Activated CD4-positive, CD25-positive, alpha-beta regulatory T cell (primary cell): ENCODE results near the gene TMEM176A.
"Not testable (repeated sequence)": the region's sequence is repeated elsewhere in the genome, so short reads cannot be mapped to it uniquely, and the experiment has no call there.

Experiments
- DNase-seq, 4 experiments: peaks; one replicate each; lab custom pipeline; 2025; lab: John Stamatoyannopoulos, UW

Gene TMEM176A

GRCh38 chr7:150800581-150801241 lies at the start of gene TMEM176A:
TMEM176A (plus strand) TSS chr7:150800769; CDS start chr7:150801551, 782 bp downstream.
- no peak for DNase-seq

- no peak for DNase-seq
These were observed 48.9 kb upstream of the TMEM176A start for GRCh38 chr7:150751702-150752101.

GRCh38 chr7:150753239-150753638 lies 47.3 kb upstream of the TMEM176A start:
- DNase-seq: no peak

- no peak for DNase-seq
These were observed 46.6 kb upstream of the TMEM176A start for GRCh38 chr7:150753826-150754603.

- no peak for DNase-seq
These were observed 45.6 kb upstream of the TMEM176A start for GRCh38 chr7:150754951-150755350.

- peak in 2 of 4 experiments; percentile 43 to 46 for DNase-seq
These were observed 45.0 kb upstream of the TMEM176A start for GRCh38 chr7:150755473-150756099.

- DNase-seq: no peak
These were observed 44.4 kb upstream of the TMEM176A start for GRCh38 chr7:150756166-150756565.

GRCh38 chr7:150756858-150757257 lies 43.7 kb upstream of the TMEM176A start:
- no peak for DNase-seq

GRCh38 chr7:150759479-150759878 lies 41.1 kb upstream of the TMEM176A start:
- DNase-seq: no peak

GRCh38 chr7:150766334-150766709 lies 34.2 kb upstream of the TMEM176A start:
- DNase-seq: no peak

- DNase-seq: no peak
These were observed 30.8 kb upstream of the TMEM176A start for GRCh38 chr7:150769768-150770167.

- DNase-seq: not testable (repeated sequence)
These were observed 26.4 kb upstream of the TMEM176A start for GRCh38 chr7:150774131-150774530.

GRCh38 chr7:150778014-150778737 lies 22.4 kb upstream of the TMEM176A start:
- no peak for DNase-seq

GRCh38 chr7:150778738-150779301 lies 21.7 kb upstream of the TMEM176A start:
- peak; percentile 34 to 66 (median 52) for DNase-seq

- no peak for DNase-seq
These were observed 20.3 kb upstream of the TMEM176A start for GRCh38 chr7:150780292-150780691.

- no peak for DNase-seq
These were observed 19.5 kb upstream of the TMEM176A start for GRCh38 chr7:150781103-150781502.

- no peak for DNase-seq
These were observed 18.6 kb upstream of the TMEM176A start for GRCh38 chr7:150781961-150782360.

- no peak for DNase-seq
These were observed 16.3 kb upstream of the TMEM176A start for GRCh38 chr7:150784120-150784736.

GRCh38 chr7:150784954-150785353 lies 15.6 kb upstream of the TMEM176A start:
- DNase-seq: no peak

- DNase-seq: no peak
These were observed 13.0 kb upstream of the TMEM176A start for GRCh38 chr7:150787321-150788281.
